ENCODE measurements around the gene PTHLH.

Gene PTHLH

GRCh38 chr12:27931390-27931789, 41.1 kb downstream of the PTHLH start:
- DNase-seq = no peak

DNA sequence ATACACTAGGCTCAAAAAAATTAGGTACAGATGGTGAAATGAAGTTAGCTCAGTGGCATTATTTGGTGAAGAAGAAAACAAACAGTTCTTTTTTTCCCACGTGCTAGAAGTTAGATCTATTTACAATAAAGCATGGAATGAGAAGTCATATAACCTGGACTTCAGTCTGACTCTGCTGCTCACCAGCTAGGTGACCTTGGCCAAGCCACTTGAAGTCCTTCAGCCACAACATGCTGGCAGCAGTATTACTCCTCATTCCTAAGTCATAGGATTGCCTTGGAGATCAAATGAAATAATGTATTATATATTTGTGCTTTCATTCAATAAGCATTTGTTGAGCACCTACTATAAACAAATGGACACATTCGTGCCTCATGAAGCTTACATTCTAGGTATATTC, 45.2 kb downstream of the PTHLH start:
- DNase-seq = no peak

DNA sequence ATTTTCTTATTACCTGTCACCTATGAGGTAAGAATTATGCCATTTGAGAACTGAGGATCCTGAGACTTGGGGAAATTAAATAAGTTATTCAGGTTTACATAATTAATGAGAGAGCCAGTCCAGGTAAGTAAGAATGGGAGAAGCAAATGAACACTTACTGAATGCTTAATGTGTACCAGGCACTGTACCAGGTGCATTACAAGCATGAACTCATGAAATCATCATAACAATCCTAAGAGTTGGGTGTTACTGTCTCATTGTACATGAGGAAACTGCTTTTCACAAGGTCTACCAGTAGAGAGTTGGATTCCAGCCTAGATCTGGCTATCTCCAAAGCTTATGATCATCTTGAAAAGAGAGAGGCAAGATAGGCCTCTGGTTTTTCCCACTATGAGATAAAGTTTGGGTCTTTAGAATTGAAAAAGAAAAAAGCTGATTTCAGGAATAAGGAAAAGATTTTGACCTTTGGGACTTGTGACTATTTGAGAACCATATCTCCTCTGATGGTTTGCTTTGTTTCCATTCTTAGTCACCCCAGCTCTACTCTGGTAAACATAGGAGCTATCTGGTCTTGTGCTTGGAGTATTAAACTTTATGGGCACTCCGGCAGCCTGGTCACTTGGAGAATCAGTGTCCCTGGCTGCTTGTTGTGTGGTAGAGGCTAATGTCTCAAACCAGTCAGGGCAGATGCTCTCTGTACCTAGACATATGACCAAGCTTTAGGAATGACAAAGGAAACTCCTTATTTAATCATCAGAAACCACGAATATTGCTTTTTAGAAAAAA, 48.0 kb downstream of the PTHLH start:
- DNase-seq = no peak

- DNase-seq = no peak
Measured at GRCh38 chr12:27922531-27923139, 49.9 kb downstream of the PTHLH start.

GRCh38 chr12:27919671-27920235, 52.8 kb downstream of the PTHLH start:
- DNase-seq = no peak

DNA sequence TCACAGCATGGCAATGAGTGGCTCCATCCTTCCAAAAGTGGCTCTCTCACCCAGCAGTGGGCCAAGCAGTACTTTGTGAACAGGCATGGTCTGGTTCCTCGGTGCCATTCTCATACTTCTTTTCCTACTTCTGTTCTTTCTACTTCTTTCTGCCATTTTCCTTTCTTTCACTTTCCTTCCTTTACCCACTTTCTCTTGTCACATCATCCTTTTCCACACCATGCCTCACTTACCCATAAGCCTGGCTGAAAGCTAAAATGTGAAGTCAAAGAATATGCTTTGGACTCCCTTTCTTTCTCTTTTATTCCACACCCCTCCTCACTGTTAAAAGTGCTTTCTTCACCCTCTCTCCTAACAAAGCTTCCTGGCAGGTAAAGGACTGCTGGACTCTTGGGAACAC, 57.0 kb downstream of the PTHLH start:
- DNase-seq = no peak

GRCh38 chr12:27915021-27915420, 57.5 kb downstream of the PTHLH start:
- no peak for DNase-seq

- DNase-seq = no peak
Measured at GRCh38 chr12:27913999-27914614, 58.4 kb downstream of the PTHLH start.

GRCh38 chr12:27911397-27911796, 61.1 kb downstream of the PTHLH start:
- DNase-seq = no peak

All from DMS153 (cell line).